NB4 (cell line): ENCODE results near the gene SMURF2.

Experiments used
- POLR2A ChIP-seq: IDR thresholded peaks from 2 replicates; pipeline ENCODE4 v1.6.1; 2011; ENCODE audit warnings: mild to moderate bottlenecking; ENCODE audit not compliant: insufficient read length; ENCODE audit errors: extremely low read depth
- TF ChIP-seq, protein P1 (sequence below): IDR thresholded peaks from one replicate; pipeline ENCODE4 v1.5.1; 2012; ENCODE audit warnings: low read depth, low read length

DNA sequence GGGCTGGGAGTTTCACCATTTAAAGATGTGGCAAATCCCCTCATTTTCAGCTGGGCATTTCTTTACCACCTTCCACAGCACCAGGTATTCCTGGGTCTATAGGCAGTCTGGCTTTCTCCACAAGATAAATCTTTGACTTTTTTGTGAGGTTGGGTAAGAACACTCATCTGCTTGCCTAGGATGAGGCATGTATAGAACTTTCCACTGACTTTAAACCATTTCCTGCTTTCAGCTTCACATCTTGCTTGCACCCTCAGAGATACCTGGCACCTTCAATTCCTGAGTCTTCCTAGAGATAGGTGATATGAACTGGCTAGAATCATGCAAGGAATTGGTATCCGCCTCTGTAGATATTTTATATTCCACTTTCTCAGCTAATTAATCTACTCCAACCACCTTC lies 27.9 kb downstream of the SMURF2 start:
- no peak for TF ChIP-seq POLR2A
- TF ChIP-seq, protein P1, sequence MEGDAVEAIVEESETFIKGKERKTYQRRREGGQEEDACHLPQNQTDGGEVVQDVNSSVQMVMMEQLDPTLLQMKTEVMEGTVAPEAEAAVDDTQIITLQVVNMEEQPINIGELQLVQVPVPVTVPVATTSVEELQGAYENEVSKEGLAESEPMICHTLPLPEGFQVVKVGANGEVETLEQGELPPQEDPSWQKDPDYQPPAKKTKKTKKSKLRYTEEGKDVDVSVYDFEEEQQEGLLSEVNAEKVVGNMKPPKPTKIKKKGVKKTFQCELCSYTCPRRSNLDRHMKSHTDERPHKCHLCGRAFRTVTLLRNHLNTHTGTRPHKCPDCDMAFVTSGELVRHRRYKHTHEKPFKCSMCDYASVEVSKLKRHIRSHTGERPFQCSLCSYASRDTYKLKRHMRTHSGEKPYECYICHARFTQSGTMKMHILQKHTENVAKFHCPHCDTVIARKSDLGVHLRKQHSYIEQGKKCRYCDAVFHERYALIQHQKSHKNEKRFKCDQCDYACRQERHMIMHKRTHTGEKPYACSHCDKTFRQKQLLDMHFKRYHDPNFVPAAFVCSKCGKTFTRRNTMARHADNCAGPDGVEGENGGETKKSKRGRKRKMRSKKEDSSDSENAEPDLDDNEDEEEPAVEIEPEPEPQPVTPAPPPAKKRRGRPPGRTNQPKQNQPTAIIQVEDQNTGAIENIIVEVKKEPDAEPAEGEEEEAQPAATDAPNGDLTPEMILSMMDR: no peak
